A172 (cell line): Measurements from ENCODE around the gene GPT2. TPM values are rescaled to one million over a fixed set of nuclear protein-coding genes. Genes with fewer than 3 reads are reported as not detected.

ENCODE experiments used
- DNase-seq: peaks from one replicate; pipeline ENCODE4 v3.0.0-alpha.2; 2015; ENCODE audit warnings: low spot score
- total RNA-seq: library from RNA; depleted of rRNA; stranded (reverse); fragments of >200 nt; shearing (Covaris generic); gene quantifications from 2 replicates; pipeline ENCODE4 v1.2.3, GENCODE V29; 2014; rRNA removed

The GPT2 gene
- total RNA-seq, 1 experiment from 2014 or later, result 17.3 TPM

GRCh38 chr16:46968063-46968435 is 83.9 kb downstream of the GPT2 start:
- no peak for DNase-seq

- no peak for DNase-seq
Observed at GRCh38 chr16:46970089-46970488, 85.9 kb downstream of the GPT2 start.

GRCh38 chr16:46971271-46971670 is 87.1 kb downstream of the GPT2 start:
- no peak for DNase-seq

GRCh38 chr16:46972429-46973206 is 88.5 kb downstream of the GPT2 start:
- peak; percentile 35 for DNase-seq

- peak; percentile 79 for DNase-seq
Observed at GRCh38 chr16:46973207-46973995, 89.2 kb downstream of the GPT2 start, which contains the start of gene DNAJA2. TSS of gene DNAJA2 (minus strand) at chr16:46973674. CDS start at chr16:46973572, 102 bp downstream.

- DNase-seq, result no peak
Observed at GRCh38 chr16:46973996-46974324, 89.8 kb downstream of the GPT2 start.

- no peak for DNase-seq
Observed at GRCh38 chr16:46974352-46974751, 90.2 kb downstream of the GPT2 start.

- no peak for DNase-seq
Observed at GRCh38 chr16:46975165-46975564, 91.0 kb downstream of the GPT2 start.

GRCh38 chr16:46975908-46976470 is 91.8 kb downstream of the GPT2 start:
- no peak for DNase-seq

- DNase-seq, result no peak
Observed at GRCh38 chr16:46976550-46976949, 92.4 kb downstream of the GPT2 start.

Other genes with a start within 250 kb of the GPT2 start
- gene VPS35, start 195.2 kb upstream of the GPT2 start, total RNA-seq, result 178 and 289 TPM in 2 replicates
- gene ORC6, start 194.7 kb upstream of the GPT2 start, total RNA-seq, result 65.1 and 72.3 TPM in 2 replicates
- gene MYLK3, start 136.0 kb upstream of the GPT2 start, total RNA-seq, result 0.69 and 1.00 TPM in 2 replicates
- gene C16orf87, start 53.2 kb upstream of the GPT2 start, total RNA-seq, result 18.6 and 24.6 TPM in 2 replicates
- 125 and 139 TPM in 2 replicates for gene DNAJA2, start 89.3 kb downstream of the GPT2 start, total RNA-seq